Activated CD4-positive, alpha-beta T cell treated with anti-CD3 and anti-CD28 coated beads, Interleukin-2, amount 50 U/mL, for 24 hours (primary cell): ENCODE results near the gene FYN.
"Not testable (repeated sequence)": the region's sequence is repeated elsewhere in the genome, so short reads cannot be mapped to it uniquely, and the experiment has no call there.

ENCODE experiments used
- DNase-seq, 2 donors: peaks; one replicate each; pipeline ENCODE4 v3.0.0-alpha.2; 2020; ENCODE audit warnings: low read depth in 1 of 2, low spot score in 1 of 2

FYN gene

GRCh38 chr6:111792914-111793700 lies 80.1 kb downstream of the FYN start:
- DNase-seq: no peak

GRCh38 chr6:111792241-111792640 lies 81.0 kb downstream of the FYN start:
- no peak for DNase-seq

GRCh38 chr6:111791415-111791814 lies 81.8 kb downstream of the FYN start:
- no peak for DNase-seq

GRCh38 chr6:111789598-111789997 lies 83.7 kb downstream of the FYN start:
- DNase-seq: no peak

GRCh38 chr6:111788379-111789276 lies 84.6 kb downstream of the FYN start:
- no peak for DNase-seq

GRCh38 chr6:111786151-111786550 lies 87.1 kb downstream of the FYN start:
- DNase-seq: not testable (repeated sequence)

- DNase-seq: no peak
These were observed 88.8 kb downstream of the FYN start for GRCh38 chr6:111784433-111784832.

GRCh38 chr6:111782887-111783466 lies 90.3 kb downstream of the FYN start:
- no peak for DNase-seq

- no peak for DNase-seq
These were observed 91.0 kb downstream of the FYN start for GRCh38 chr6:111782192-111782809.

GRCh38 chr6:111781041-111781708 lies 92.1 kb downstream of the FYN start:
- DNase-seq: no peak

GRCh38 chr6:111780393-111780792 lies 92.9 kb downstream of the FYN start:
- DNase-seq: no peak

- no peak for DNase-seq
These were observed 93.6 kb downstream of the FYN start for GRCh38 chr6:111779660-111780059.

- DNase-seq: no peak
These were observed 94.2 kb downstream of the FYN start for GRCh38 chr6:111779031-111779430.

- DNase-seq: no peak
These were observed 95.9 kb downstream of the FYN start for GRCh38 chr6:111777357-111777756.

- no peak for DNase-seq
These were observed 96.7 kb downstream of the FYN start for GRCh38 chr6:111776236-111777221.

GRCh38 chr6:111775145-111775922 lies 97.9 kb downstream of the FYN start:
- DNase-seq: no peak

GRCh38 chr6:111774346-111774703 lies 98.9 kb downstream of the FYN start:
- no peak for DNase-seq

- DNase-seq: no peak
These were observed 99.5 kb downstream of the FYN start for GRCh38 chr6:111773501-111774345.
